OCI-LY1 (cell line): ENCODE measurements around the gene C4orf54.

Experiments
- H2AFZ ChIP-seq: fragments of 200-600 bp; sonication (generic), shearing (Covaris generic); 2 replicates; pipeline ENCODE4 v1.6.0; 2014; ENCODE audit warnings: antibody characterized with exemption, mild to moderate bottlenecking, low read length
- H3F3A ChIP-seq: fragments of 200-600 bp; sonication (generic), shearing (Covaris generic); 2 replicates; pipeline ENCODE4 v1.6.0; 2014; ENCODE audit warnings: mild to moderate bottlenecking, antibody characterized with exemption, low read length, moderate library complexity; ENCODE audit not compliant: insufficient read depth
- H3K27ac ChIP-seq: fragments of 200-600 bp; sonication (generic); 2 replicates; pipeline ENCODE4 v1.5.1; 2014; ENCODE audit warnings: low read length, mixed run types, mild to moderate bottlenecking, low read depth; ENCODE audit not compliant: poor library complexity, severe bottlenecking
- H3K27me3 ChIP-seq: fragments of 200-600 bp; sonication (generic); 2 replicates; pipeline ENCODE4 v1.6.0; 2014; ENCODE audit warnings: antibody characterized with exemption, mild to moderate bottlenecking, low read length, moderate library complexity; ENCODE audit not compliant: insufficient read depth
- H3K36me3 ChIP-seq: fragments of 200-600 bp; sonication (generic); 2 replicates; pipeline ENCODE4 v1.6.1; 2014; ENCODE audit warnings: mild to moderate bottlenecking, antibody characterized with exemption, low read length, moderate library complexity, mixed read lengths; ENCODE audit not compliant: insufficient read depth
- H3K4me1 ChIP-seq: fragments of 200-600 bp; sonication (generic); 2 replicates; pipeline ENCODE4 v1.5.1; 2014; ENCODE audit warnings: mild to moderate bottlenecking, low read length, moderate library complexity; ENCODE audit not compliant: insufficient read depth, severe bottlenecking
- H3K4me2 ChIP-seq: fragments of 200-600 bp; sonication (generic), shearing (Covaris generic); 2 replicates; pipeline ENCODE4 v1.6.1; 2014; ENCODE audit warnings: low read length
- H3K4me3 ChIP-seq: fragments of 200-600 bp; sonication (generic); 2 replicates; pipeline ENCODE4 v1.5.1; 2014; ENCODE audit warnings: low read length, low read depth, mild to moderate bottlenecking, mixed read lengths; ENCODE audit not compliant: poor library complexity, severe bottlenecking
- H3K79me2 ChIP-seq: fragments of 200-600 bp; shearing (Covaris generic); 2 replicates; pipeline ENCODE4 v1.6.1; 2016; ENCODE audit warnings: mixed run types, low read length, mixed read lengths; ENCODE audit not compliant: insufficient read depth
- H3K9ac ChIP-seq: fragments of 200-600 bp; sonication (generic), shearing (Covaris generic); 2 replicates; pipeline ENCODE4 v1.6.1; 2014; ENCODE audit warnings: mild to moderate bottlenecking, low read length, mixed read lengths
- H3K9me2 ChIP-seq: fragments of 200-600 bp; sonication (generic), shearing (Covaris generic); 2 replicates; pipeline ENCODE4 v1.6.1; 2014; ENCODE audit warnings: low read depth, mild to moderate bottlenecking, low read length, mixed read lengths
- H3K9me3 ChIP-seq: fragments of 200-600 bp; shearing (Covaris generic); 2 replicates; pipeline ENCODE4 v1.6.1; 2014; ENCODE audit warnings: low read length, mixed read lengths
- H4K20me1 ChIP-seq: fragments of 200-600 bp; sonication (generic), shearing (Covaris generic); 2 replicates; pipeline ENCODE4 v1.6.0; 2016; ENCODE audit warnings: mild to moderate bottlenecking, low read length; ENCODE audit not compliant: insufficient read depth
- EZH2 ChIP-seq: fragments of 200-600 bp; sonication (generic), shearing (Covaris generic); IDR thresholded peaks from 2 replicates; pipeline ENCODE4 v1.8.0; 2017; ENCODE audit warnings: borderline replicate concordance, mixed run types, mild to moderate bottlenecking, antibody characterized with exemption, low read length, moderate library complexity, mixed read lengths
- TF ChIP-seq, protein P1 (sequence below): fragments of 200-600 bp; sonication (generic), shearing (Covaris generic); IDR thresholded peaks from 2 replicates; pipeline ENCODE4 v1.5.1; 2017; ENCODE audit warnings: mild to moderate bottlenecking, antibody characterized with exemption, low read length, moderate library complexity, mixed read lengths

Gene C4orf54

DNA sequence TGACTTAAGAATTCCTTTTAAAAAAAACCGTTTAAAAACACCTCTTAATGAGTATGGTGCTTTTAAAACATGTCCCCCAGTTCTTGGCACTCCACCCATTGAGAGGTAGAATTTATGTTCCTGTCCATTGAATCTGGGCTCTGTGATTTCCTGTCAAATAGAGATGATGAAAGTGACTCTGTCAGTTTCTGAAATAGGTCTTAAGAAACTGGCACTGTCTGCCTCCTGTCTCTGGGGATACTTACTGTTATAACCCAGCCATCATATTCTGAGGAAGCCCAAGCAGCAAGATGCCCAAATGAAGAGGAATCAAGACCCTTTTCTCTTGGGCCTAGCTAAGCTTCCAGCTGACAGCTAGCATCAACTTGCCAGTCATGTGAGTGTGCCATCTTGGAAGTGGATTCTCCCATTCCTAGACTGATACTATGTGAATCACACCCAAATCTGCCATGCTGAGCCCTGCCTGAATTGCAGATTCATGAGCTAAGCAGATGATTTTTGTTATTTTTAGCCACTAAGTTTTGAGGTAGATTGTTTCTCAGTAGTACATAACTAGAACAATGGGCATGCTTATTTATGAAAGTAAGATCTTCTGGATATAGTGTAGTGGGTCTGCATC is 22.8 kb downstream of the C4orf54 start:
- Histone ChIP-seq H2AFZ (no peak overlapping the region), H3F3A (no peaks in the 10 kb centered on the region), H3K4me2 (no peak overlapping the region), H3K36me3 (no peaks in the 10 kb centered on the region), H3K27me3 (no peaks in the 10 kb centered on the region), H3K9me3 (no peaks in the 10 kb centered on the region), H3K9me2 (no peaks in the 10 kb centered on the region), H3K27ac (no peak overlapping the region), H3K9ac (no peak overlapping the region), H4K20me1 (no peaks in the 10 kb centered on the region), H3K4me3 (no peak overlapping the region), H3K79me2 (no peaks in the 10 kb centered on the region), H3K4me1 (peaks cover 31% of the 10 kb centered on the region)
- no peak for TF ChIP-seq EZH2
- TF ChIP-seq, protein P1, sequence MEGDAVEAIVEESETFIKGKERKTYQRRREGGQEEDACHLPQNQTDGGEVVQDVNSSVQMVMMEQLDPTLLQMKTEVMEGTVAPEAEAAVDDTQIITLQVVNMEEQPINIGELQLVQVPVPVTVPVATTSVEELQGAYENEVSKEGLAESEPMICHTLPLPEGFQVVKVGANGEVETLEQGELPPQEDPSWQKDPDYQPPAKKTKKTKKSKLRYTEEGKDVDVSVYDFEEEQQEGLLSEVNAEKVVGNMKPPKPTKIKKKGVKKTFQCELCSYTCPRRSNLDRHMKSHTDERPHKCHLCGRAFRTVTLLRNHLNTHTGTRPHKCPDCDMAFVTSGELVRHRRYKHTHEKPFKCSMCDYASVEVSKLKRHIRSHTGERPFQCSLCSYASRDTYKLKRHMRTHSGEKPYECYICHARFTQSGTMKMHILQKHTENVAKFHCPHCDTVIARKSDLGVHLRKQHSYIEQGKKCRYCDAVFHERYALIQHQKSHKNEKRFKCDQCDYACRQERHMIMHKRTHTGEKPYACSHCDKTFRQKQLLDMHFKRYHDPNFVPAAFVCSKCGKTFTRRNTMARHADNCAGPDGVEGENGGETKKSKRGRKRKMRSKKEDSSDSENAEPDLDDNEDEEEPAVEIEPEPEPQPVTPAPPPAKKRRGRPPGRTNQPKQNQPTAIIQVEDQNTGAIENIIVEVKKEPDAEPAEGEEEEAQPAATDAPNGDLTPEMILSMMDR: no peak

DNA sequence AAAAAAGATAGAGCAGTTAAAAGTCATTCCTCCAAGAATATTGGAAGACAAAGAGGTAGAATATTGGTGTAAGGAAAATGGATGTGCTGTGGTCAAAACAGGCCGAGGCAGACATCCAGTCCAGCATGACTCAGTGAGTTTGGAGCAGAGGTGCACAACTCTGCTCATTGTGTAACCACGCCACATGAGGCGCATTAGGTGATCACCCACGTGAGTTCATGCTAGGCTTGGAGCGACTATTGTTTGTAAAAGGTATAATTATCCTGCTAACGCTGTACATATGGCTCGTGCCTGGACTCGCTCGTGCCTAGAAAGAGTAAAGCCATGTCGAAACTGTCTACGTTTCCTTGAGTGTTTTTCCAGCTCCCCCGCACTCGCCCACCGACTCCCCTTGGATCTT is 23.9 kb downstream of the C4orf54 start:
- Histone ChIP-seq H3K27me3 (no peaks in the 10 kb centered on the region), H4K20me1 (no peaks in the 10 kb centered on the region), H3K27ac (no peak overlapping the region), H3K4me1 (peaks cover 31% of the 10 kb centered on the region), H3K9ac (no peak overlapping the region), H3K9me2 (no peaks in the 10 kb centered on the region), H3K4me3 (no peak overlapping the region), H3K9me3 (no peaks in the 10 kb centered on the region), H3K4me2 (no peak overlapping the region), H3K79me2 (no peaks in the 10 kb centered on the region), H3K36me3 (no peaks in the 10 kb centered on the region), H2AFZ (no peak overlapping the region), H3F3A (no peaks in the 10 kb centered on the region)
- TF ChIP-seq, protein P1: no peak
- TF ChIP-seq EZH2: no peak

DNA sequence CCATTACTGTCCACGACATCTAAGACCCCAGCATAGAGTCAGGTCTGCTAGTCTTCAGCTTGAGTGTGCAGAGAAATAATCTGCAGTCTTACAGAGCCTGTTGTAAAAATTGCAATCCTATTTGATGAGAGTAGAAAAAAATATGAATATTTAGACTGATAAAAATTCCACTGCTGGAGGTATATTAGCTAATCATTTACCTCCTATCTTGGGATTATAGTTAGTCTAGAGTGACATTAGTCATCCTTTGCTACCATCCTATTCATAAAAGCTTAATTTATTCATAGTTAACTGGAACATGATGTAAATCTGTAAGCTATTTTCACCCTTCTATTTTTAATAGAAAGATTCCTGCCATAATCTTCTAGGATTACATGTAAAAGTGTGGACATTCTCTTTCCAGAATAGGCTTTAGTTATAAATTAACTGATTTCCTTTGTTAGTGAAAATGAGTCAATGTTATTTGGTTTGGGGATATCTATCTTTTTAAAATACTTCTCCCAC is 26.7 kb downstream of the C4orf54 start:
- H3K9ac ChIP-seq: no peak overlapping the region
- H3K4me2 ChIP-seq: no peak overlapping the region
- no peaks in the 10 kb centered on the region for H3K36me3 ChIP-seq
- H3K9me3 ChIP-seq: no peaks in the 10 kb centered on the region
- peaks cover 31% of the 10 kb centered on the region for H3K4me1 ChIP-seq
- H3K27me3 ChIP-seq: no peaks in the 10 kb centered on the region
- TF ChIP-seq, protein P1: no peak
- TF ChIP-seq EZH2: no peak
- H3F3A ChIP-seq: no peaks in the 10 kb centered on the region
- H3K79me2 ChIP-seq: no peaks in the 10 kb centered on the region
- no peak overlapping the region for H3K27ac ChIP-seq
- H4K20me1 ChIP-seq: no peaks in the 10 kb centered on the region
- no peaks in the 10 kb centered on the region for H3K9me2 ChIP-seq
- H3K4me3 ChIP-seq: no peak overlapping the region
- no peak overlapping the region for H2AFZ ChIP-seq
